MCF 10A (cell line): ENCODE data around the gene EVA1B. TPM values are rescaled to one million over a fixed set of nuclear protein-coding genes. Genes with fewer than 3 reads are reported as not detected.
A peak's percentile ranks its signal among the peaks of the same experiment; 100 is the strongest.

Source experiments
- BruUV-seq: library from RNA; stranded (reverse); fragments of 400-500 nt; replicated peaks from 2 replicates; lab custom pipeline; 2021; lab: Mats Ljungman, UMichigan
- CTCF ChIA-PET: fragments of 300-600 bp; sonication (Branson Sonifier 250); formaldehyde crosslinking; extraction: SDS; loops from one replicate; lab custom pipeline; 2021; ENCODE audit warnings: antibody characterized with exemption, inconsistent platforms; lab: Yijun Ruan, JAX
- POLR2A ChIA-PET: fragments of 300-600, 350-650 bp; sonication (Branson Sonifier 250); formaldehyde crosslinking; extraction: SDS; loops from one replicate; lab custom pipeline; 2020; ENCODE audit warnings: antibody characterized with exemption, inconsistent platforms; lab: Yijun Ruan, JAX
- DNase-seq: peaks from one replicate; pipeline ENCODE4 v3.0.0-alpha.2; 2018; ENCODE audit not compliant: unreplicated experiment
- H3K27ac Mint-ChIP-seq: one replicate; pipeline ENCODE4 v1.8.0; 2022; ENCODE audit warnings: mild to moderate bottlenecking, low read depth, mixed read lengths; ENCODE audit not compliant: unreplicated experiment
- H3K27me3 Mint-ChIP-seq: one replicate; pipeline ENCODE4 v1.8.0; 2022; ENCODE audit warnings: mixed read lengths; ENCODE audit not compliant: insufficient read depth, unreplicated experiment
- H3K36me3 Mint-ChIP-seq: one replicate; pipeline ENCODE4 v1.8.0; 2022; ENCODE audit warnings: mild to moderate bottlenecking, moderate library complexity, mixed read lengths; ENCODE audit not compliant: insufficient read depth, unreplicated experiment
- H3K4me1 Mint-ChIP-seq: one replicate; pipeline ENCODE4 v1.8.0; 2022; ENCODE audit warnings: mixed read lengths; ENCODE audit not compliant: insufficient read depth, unreplicated experiment
- H3K4me3 Mint-ChIP-seq: one replicate; pipeline ENCODE4 v1.8.0; 2022; ENCODE audit warnings: mild to moderate bottlenecking, moderate library complexity, mixed read lengths; ENCODE audit not compliant: unreplicated experiment
- H3K9me3 Mint-ChIP-seq: one replicate; pipeline ENCODE4 v1.8.0; 2022; ENCODE audit warnings: mixed read lengths; ENCODE audit not compliant: unreplicated experiment
- intact Hi-C: fragments of 100-400 bp; cut with micrococcal nuclease; formaldehyde crosslinking; loops from 2 replicates; pipeline ENCODE4 v1.14.1; 2022
- total RNA-seq: library from RNA; stranded (reverse); gene quantifications from 2 replicates; pipeline ENCODE4 v1.2.3, GENCODE V29; 2022
- TF ChIP-seq, protein P1 (sequence below): fragments of 200-600 bp; IDR thresholded peaks from one replicate; pipeline ENCODE4 v1.8.0; 2022; ENCODE audit warnings: antibody characterized with exemption, mild to moderate bottlenecking; ENCODE audit not compliant: unreplicated experiment

The EVA1B gene
- total RNA-seq, 1 experiment from 2014 or later, result 4.8 TPM

DNA sequence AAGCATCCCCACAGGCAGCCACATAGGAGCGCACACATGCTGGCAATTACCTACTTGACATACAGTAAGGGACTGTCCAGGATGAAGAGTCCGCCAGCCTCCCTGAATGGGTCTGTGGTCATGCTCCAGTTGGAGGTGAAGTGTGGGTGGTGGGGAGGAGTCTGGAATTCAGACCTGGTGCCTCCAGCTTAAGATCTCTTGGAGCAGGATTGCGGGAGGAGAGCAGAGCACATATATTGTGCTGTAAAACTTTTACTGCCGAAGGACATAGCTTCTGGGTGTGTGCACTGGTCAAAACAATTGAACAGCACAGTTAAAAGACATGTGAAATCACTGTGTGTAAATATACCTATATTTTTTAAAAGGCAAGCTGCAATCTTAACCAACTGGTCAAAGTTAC lies 44.4 kb upstream of the EVA1B start:
- H3K4me3 Mint-ChIP-seq, result no peak overlapping the region
- no peaks in the 10 kb centered on the region for H3K27me3 Mint-ChIP-seq
- TF ChIP-seq, protein P1, sequence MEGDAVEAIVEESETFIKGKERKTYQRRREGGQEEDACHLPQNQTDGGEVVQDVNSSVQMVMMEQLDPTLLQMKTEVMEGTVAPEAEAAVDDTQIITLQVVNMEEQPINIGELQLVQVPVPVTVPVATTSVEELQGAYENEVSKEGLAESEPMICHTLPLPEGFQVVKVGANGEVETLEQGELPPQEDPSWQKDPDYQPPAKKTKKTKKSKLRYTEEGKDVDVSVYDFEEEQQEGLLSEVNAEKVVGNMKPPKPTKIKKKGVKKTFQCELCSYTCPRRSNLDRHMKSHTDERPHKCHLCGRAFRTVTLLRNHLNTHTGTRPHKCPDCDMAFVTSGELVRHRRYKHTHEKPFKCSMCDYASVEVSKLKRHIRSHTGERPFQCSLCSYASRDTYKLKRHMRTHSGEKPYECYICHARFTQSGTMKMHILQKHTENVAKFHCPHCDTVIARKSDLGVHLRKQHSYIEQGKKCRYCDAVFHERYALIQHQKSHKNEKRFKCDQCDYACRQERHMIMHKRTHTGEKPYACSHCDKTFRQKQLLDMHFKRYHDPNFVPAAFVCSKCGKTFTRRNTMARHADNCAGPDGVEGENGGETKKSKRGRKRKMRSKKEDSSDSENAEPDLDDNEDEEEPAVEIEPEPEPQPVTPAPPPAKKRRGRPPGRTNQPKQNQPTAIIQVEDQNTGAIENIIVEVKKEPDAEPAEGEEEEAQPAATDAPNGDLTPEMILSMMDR, result no peak
- H3K4me1 Mint-ChIP-seq, result peaks cover 20% of the 10 kb centered on the region
- DNase-seq, result no peak
- H3K9me3 Mint-ChIP-seq, result no peaks in the 10 kb centered on the region
- no peak overlapping the region for H3K27ac Mint-ChIP-seq
- no TSS peak for BruUV-seq
- POLR2A ChIA-PET, result interaction anchor here (0.9 to 2.6 kb wide), 5 partner anchors 17 to 218 kb away, joined by 3 to 10 read pairs (median 4); partner anchors contain the start of genes LSM10 and TRAPPC3
- peaks cover 39% of the 10 kb centered on the region for H3K36me3 Mint-ChIP-seq
- CTCF ChIA-PET, result interaction anchor here (0.6 to 7.4 kb wide), 23 partner anchors 8 to 220 kb away, joined by 3 to 118 read pairs (median 7); partner anchors contain the start of genes EVA1B, SH3D21 and TRAPPC3
- intact Hi-C loops, result loop anchor here (2.0 kb wide), 1 partner anchor 53 kb away; no protein-coding TSS in a partner anchor

DNA sequence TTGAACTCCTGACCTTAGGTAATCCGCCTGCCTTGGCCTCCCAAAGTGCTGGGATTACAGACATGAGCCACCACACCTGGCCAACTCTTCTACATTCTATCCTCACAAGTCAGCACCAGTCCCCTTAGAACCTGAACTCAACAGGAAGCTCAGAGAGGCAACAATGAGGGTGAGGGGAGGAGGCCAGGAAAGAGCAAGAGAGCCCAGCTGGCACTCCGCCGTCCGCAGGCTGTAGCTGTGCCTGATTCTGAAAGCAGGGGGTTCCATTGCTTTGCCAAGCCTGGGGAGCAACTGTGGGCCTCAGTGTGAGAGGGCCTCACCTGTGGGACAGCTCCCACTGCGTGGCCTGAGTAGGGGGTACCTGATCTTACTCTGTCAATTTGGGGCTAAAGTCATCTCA lies 43.6 kb upstream of the EVA1B start:
- Mint-ChIP-seq H3K4me1 (peaks cover 16% of the 10 kb centered on the region), H3K9me3 (no peaks in the 10 kb centered on the region), H3K27ac (no peak overlapping the region), H3K4me3 (no peak overlapping the region), H3K36me3 (peaks cover 37% of the 10 kb centered on the region), H3K27me3 (no peaks in the 10 kb centered on the region)
- TF ChIP-seq, protein P1, result no peak
- ChIA-PET POLR2A (interaction anchor here (1.2 to 2.6 kb wide), 4 partner anchors 16 to 218 kb away, joined by 3 to 10 read pairs (median 6); partner anchors contain the start of gene TRAPPC3), CTCF (interaction anchor here (0.6 to 7.4 kb wide), 13 partner anchors 8 to 217 kb away, joined by 3 to 118 read pairs (median 7); partner anchors contain the start of genes EVA1B, SH3D21 and STK40)
- no peak for DNase-seq
- intact Hi-C loops, result no loop called here
- BruUV-seq, result no TSS peak

DNA sequence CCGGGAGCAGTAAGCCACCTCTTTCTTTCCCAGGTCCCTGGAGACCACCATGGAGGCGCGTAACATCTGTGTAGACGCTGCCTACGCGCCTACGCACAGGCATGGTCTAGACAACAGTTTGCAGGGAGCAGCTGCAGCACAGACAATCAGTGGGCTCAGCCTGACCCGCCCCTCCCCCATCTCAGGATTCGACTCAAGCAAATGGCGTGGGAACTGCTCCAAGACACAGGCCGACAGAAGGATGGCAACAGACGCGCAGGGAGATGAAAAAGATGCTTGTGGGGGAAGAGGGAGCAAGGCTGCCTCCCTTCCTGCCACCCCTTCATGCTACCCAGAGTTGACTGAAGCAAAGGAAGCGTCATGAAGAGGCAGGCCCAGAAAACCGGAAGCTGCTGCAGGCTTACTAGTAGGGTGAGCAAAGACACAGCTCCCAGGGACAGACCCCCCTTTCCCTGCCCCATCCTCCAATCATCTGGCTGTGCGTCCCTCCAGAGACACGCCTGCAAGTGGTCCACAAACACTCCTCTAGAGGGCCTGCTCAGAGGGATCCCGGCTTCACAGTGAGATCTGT lies 42.7 kb upstream of the EVA1B start:
- peak overlapping the region; percentile 64 for H3K27ac Mint-ChIP-seq
- H3K4me1 Mint-ChIP-seq, result peaks cover 16% of the 10 kb centered on the region
- H3K27me3 Mint-ChIP-seq, result no peaks in the 10 kb centered on the region
- intact Hi-C loops, result no loop called here
- CTCF ChIA-PET, result interaction anchor here (0.5 to 7.4 kb wide), 8 partner anchors 14 to 271 kb away, joined by 3 to 118 read pairs (median 6); partner anchors contain the start of gene STK40
- TF ChIP-seq, protein P1, result no peak
- POLR2A ChIA-PET, result interaction anchor here (0.6 to 2.1 kb wide), 2 partner anchors 15 to 275 kb away, joined by 5 to 7 read pairs; no protein-coding TSS in a partner anchor
- no TSS peak for BruUV-seq
- DNase-seq, result no peak
- H3K9me3 Mint-ChIP-seq, result no peaks in the 10 kb centered on the region
- H3K36me3 Mint-ChIP-seq, result peaks cover 33% of the 10 kb centered on the region
- H3K4me3 Mint-ChIP-seq, result no peak overlapping the region

DNA sequence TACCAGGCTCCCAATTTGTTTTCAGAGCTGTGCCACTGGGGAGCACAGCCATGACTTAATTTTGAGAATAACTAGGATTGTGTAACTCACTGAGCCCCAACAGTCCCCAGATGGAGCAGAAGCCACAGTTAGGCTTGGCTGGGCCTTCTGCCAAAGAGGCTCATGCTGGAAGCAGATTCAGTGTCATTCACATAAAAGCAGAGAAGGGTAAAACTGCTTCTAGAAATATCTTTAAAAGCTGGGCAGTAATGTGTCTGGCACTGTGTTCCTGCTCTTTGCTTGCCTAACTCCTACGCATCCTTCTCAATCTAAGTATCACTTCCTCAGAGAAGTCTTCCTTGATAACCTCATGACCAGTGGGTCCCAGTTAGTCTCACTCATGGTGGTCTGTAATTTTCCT lies 41.9 kb upstream of the EVA1B start:
- intact Hi-C loops, result no loop called here
- ChIA-PET POLR2A (interaction anchor here (0.7 to 2.1 kb wide), 2 partner anchors 14 to 36 kb away, joined by 3 to 7 read pairs; no protein-coding TSS in a partner anchor), CTCF (interaction anchor here (0.6 to 7.4 kb wide), 3 partner anchors 13 to 55 kb away, joined by 3 to 118 read pairs (median 97); no protein-coding TSS in a partner anchor)
- BruUV-seq, result no TSS peak
- Mint-ChIP-seq H3K36me3 (peaks cover 31% of the 10 kb centered on the region), H3K27me3 (no peaks in the 10 kb centered on the region), H3K4me3 (no peak overlapping the region), H3K9me3 (no peaks in the 10 kb centered on the region), H3K27ac (peak overlapping the region; percentile 64), H3K4me1 (peaks cover 16% of the 10 kb centered on the region)
- TF ChIP-seq, protein P1, result no peak
- DNase-seq, result peak; percentile 49
